Tibial nerve (tissue), 3 donors: ENCODE results near the gene DHRS2.

Experiments used
- POLR2A ChIP-seq, 2 donors: fragments of 450-650 bp; IDR thresholded peaks; one replicate each; pipeline ENCODE4 v1.6.1; 2017; ENCODE audit warnings: antibody characterized with exemption in 2 of 2, mild to moderate bottlenecking in 2 of 2, moderate library complexity in 2 of 2
- TF ChIP-seq, protein P1 (sequence below), 5 experiments: fragments of 200-600 bp in 3 of 5; fragments of 450-650 bp in 2 of 5; sonication (generic) in 3 of 5; IDR thresholded peaks; one replicate each; pipeline ENCODE4 v1.5.1; 2016 to 2019; ENCODE audit warnings: antibody characterized with exemption in 5 of 5, mild to moderate bottlenecking in 3 of 5, moderate library complexity in 2 of 5

DNA sequence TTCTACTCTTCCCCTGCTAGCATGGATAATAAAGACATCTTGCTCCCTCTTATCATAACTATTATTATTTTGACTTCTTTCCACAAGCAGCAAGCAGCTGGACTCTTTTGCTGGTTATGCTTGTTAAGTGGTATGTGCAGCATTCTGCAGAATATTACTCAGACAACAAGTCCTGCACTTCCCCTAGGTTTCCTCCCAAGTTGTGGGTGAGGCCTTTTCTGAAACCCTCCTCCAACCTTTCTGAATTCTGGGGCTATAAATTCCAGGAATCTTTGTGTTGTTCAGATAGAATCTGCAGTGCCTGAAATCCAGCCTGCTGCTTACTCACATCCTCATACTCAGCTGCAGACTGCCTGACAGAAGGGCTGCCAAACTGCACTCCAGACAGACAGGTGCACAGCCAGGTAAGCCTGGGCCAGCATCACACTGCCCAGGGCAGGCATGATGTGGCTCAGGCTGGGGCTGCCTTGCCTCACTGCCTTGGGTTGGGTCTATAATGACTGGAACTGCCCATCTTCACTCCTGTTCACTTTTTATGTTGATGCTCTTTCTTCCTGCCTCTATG is 6.2 kb upstream of the DHRS2 start:
- TF ChIP-seq, protein P1, sequence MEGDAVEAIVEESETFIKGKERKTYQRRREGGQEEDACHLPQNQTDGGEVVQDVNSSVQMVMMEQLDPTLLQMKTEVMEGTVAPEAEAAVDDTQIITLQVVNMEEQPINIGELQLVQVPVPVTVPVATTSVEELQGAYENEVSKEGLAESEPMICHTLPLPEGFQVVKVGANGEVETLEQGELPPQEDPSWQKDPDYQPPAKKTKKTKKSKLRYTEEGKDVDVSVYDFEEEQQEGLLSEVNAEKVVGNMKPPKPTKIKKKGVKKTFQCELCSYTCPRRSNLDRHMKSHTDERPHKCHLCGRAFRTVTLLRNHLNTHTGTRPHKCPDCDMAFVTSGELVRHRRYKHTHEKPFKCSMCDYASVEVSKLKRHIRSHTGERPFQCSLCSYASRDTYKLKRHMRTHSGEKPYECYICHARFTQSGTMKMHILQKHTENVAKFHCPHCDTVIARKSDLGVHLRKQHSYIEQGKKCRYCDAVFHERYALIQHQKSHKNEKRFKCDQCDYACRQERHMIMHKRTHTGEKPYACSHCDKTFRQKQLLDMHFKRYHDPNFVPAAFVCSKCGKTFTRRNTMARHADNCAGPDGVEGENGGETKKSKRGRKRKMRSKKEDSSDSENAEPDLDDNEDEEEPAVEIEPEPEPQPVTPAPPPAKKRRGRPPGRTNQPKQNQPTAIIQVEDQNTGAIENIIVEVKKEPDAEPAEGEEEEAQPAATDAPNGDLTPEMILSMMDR (IDR thresholded peaks at IDR 0.05) = no peak
- TF ChIP-seq POLR2A (IDR thresholded peaks at IDR 0.05) = no peak
